K562 (cell line): ENCODE measurements around the gene DUSP5. TPM values are rescaled to one million over a fixed set of nuclear protein-coding genes. Genes with fewer than 3 reads are reported as not detected.

Experiments
- ARID1B ChIP-seq: fragments of 450-650 bp; IDR thresholded peaks from 2 replicates; pipeline ENCODE4 v1.6.1; 2016; ENCODE audit warnings: antibody characterized with exemption, mild to moderate bottlenecking, inconsistent platforms
- ARNT ChIP-seq, 2 experiments: fragments of 450-650 bp; IDR thresholded peaks; 2 replicates each; pipeline ENCODE4 v1.6.1; 2016; ENCODE audit warnings: mild to moderate bottlenecking in 1 of 2
- HNRNPLL ChIP-seq: fragments of 200-400 bp; formaldehyde crosslinking; IDR thresholded peaks from 2 replicates; pipeline ENCODE4 v1.6.1; 2017; ENCODE audit warnings: low read length, low read depth, mild to moderate bottlenecking; ENCODE audit not compliant: poor library complexity, severe bottlenecking
- HNRNPUL1 ChIP-seq: fragments of 200-400 bp; formaldehyde crosslinking; IDR thresholded peaks from 2 replicates; pipeline ENCODE4 v1.6.1; 2017; ENCODE audit warnings: low read length
- ILF3 ChIP-seq: fragments of 450-650 bp; IDR thresholded peaks from 2 replicates; pipeline ENCODE4 v1.6.1; 2018; ENCODE audit warnings: antibody characterized with exemption, mild to moderate bottlenecking, moderate library complexity, borderline replicate concordance
- MCM3 ChIP-seq: fragments of 450-650 bp; IDR thresholded peaks from 2 replicates; pipeline ENCODE4 v1.6.1; 2016
- MTA3 ChIP-seq: fragments of 450-650 bp; formaldehyde crosslinking; IDR thresholded peaks from 2 replicates; pipeline ENCODE4 v1.6.1; 2017; ENCODE audit warnings: mild to moderate bottlenecking, borderline replicate concordance
- PRPF4 ChIP-seq: fragments of 200-400 bp; formaldehyde crosslinking; IDR thresholded peaks from one replicate; pipeline ENCODE4 v1.6.1; 2017; ENCODE audit warnings: low read length, low read depth, mild to moderate bottlenecking; ENCODE audit not compliant: insufficient read depth, poor library complexity, severe bottlenecking
- RB1 ChIP-seq: fragments of 450-650 bp; IDR thresholded peaks from 2 replicates; pipeline ENCODE4 v1.6.1; 2017; ENCODE audit warnings: low read depth, mild to moderate bottlenecking
- RBM34 ChIP-seq: fragments of 200-400 bp; formaldehyde crosslinking; IDR thresholded peaks from 2 replicates; pipeline ENCODE4 v1.6.1; 2018; ENCODE audit warnings: low read length, borderline replicate concordance; ENCODE audit not compliant: insufficient read depth
- RHOXF2B ChIP-seq: fragments of 250-450 bp; sonication (Bioruptor Pico); conservative IDR thresholded peaks from 2 replicates; pipeline ENCODE4 v1.5.1; 2021
- SFPQ ChIP-seq: fragments of 200-400 bp; formaldehyde crosslinking; IDR thresholded peaks from 2 replicates; pipeline ENCODE4 v1.6.1; 2017; ENCODE audit warnings: mild to moderate bottlenecking, low read depth, low read length, moderate library complexity
- SMAD2 ChIP-seq: fragments of 150-350 bp; IDR thresholded peaks from 2 replicates; pipeline ENCODE4 v1.6.1; 2014; ENCODE audit warnings: low read depth, mild to moderate bottlenecking, low read length
- ZNF146 ChIP-seq: IDR thresholded peaks from one replicate; pipeline ENCODE4 v1.6.1; 2018; ENCODE audit warnings: missing compliant biosample characterization; ENCODE audit not compliant: unreplicated experiment
- polyA plus RNA-seq, 8 experiments: library from polyadenylated mRNA; depleted of rRNA in 4 of 8; stranded (reverse) in 5 of 8; unstranded in 3 of 8; fragments of >200 nt; fragmentation: Nextera tagmentation in 2 of 8; fragmentation: Illumina TruSeq in 1 of 8; extraction: Ambion mirVana in 2 of 8; extraction: Trizol in 1 of 8; gene quantifications; 2 replicates each; pipeline versions ENCODE4 v1.2.1 to v1.2.3, GENCODE V29; 2011 to 2014; ENCODE audit warnings: inconsistent platforms in 1 of 8, missing spikeins in 1 of 8
- total RNA-seq, 7 experiments: library from RNA; depleted of rRNA in 6 of 7; stranded (reverse); fragments of >200 nt in 6 of 7; fragmentation: Illumina TruSeq in 2 of 7; extraction: Trizol in 2 of 7; gene quantifications; 2 replicates each; pipeline versions ENCODE4 v1.2.1 to v1.2.3, GENCODE V29; 2011 to 2021; ENCODE audit warnings: low replicate concordance in 1 of 7
- TF ChIP-seq, protein P1 (sequence below): sonication (generic); formaldehyde crosslinking; IDR thresholded peaks from 2 replicates; pipeline ENCODE4 v1.8.0; 2022; ENCODE audit warnings: mild to moderate bottlenecking, missing genetic modification reagents
- TF ChIP-seq, protein P2 (sequence below): fragments of 250-450 bp; sonication (Bioruptor Pico); IDR thresholded peaks from 2 replicates; pipeline ENCODE4 v1.5.0; 2020; ENCODE audit warnings: mild to moderate bottlenecking, borderline replicate concordance

DUSP5 gene
- total and polyA plus RNA-seq, 9 of the 15 experiments (the other 6 are each of a cell fraction or from before 2014, with no cell fraction given), result 0.49 to 3.4 (median 2.0) TPM

DNA sequence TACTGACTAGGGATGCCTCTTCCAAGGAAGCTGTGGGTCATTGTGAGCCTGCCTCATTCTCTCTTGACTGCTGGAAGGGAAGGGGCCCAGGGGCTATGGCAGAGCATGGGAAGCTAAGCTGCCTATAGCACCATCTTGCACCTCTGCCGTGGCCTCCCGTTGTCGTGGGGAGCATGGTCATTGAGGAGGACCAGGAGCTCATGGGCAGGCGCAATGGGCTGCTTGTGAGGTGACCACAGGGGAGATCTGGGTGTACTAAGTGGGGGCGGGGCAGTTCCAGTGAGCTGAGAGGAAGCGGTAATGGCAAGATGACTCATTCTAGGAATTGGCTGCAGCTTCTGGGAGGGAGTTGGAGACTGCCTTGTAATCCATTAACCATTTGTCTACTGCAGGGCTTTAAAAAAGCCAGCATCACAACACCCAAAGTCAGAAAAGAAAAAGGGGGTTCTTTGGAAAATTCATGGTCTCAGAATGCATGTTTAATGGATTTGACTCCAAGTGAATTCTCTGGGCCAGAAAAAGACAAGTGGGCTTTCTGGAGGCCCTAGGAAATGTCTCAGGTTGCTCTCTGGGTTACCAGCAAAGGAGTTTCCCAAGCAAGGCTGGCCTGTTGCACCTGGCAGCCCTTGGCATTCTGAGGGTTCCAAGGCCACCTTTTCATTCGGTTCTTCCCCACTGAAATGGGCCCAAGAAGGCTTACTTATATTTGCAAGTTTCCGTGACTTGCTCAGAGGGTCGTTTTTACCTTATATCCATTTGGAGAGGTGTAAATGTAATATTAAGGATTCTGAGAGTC, 3.6 kb downstream of the DUSP5 start (continued):
- TF ChIP-seq RBM34, result no peak
- TF ChIP-seq MTA3, result 0 out of 2 replicates have a peak, but pooled peaks have one; percentile 48
- TF ChIP-seq ZNF146 (CRISPR knock-in tag), result no peak
- TF ChIP-seq HNRNPUL1, result no peak
- no peak for TF ChIP-seq PRPF4
- no peak for TF ChIP-seq SFPQ
- no peak for TF ChIP-seq SMAD2
- no peak for TF ChIP-seq ILF3
- no peak for TF ChIP-seq MCM3
- TF ChIP-seq, protein P1, sequence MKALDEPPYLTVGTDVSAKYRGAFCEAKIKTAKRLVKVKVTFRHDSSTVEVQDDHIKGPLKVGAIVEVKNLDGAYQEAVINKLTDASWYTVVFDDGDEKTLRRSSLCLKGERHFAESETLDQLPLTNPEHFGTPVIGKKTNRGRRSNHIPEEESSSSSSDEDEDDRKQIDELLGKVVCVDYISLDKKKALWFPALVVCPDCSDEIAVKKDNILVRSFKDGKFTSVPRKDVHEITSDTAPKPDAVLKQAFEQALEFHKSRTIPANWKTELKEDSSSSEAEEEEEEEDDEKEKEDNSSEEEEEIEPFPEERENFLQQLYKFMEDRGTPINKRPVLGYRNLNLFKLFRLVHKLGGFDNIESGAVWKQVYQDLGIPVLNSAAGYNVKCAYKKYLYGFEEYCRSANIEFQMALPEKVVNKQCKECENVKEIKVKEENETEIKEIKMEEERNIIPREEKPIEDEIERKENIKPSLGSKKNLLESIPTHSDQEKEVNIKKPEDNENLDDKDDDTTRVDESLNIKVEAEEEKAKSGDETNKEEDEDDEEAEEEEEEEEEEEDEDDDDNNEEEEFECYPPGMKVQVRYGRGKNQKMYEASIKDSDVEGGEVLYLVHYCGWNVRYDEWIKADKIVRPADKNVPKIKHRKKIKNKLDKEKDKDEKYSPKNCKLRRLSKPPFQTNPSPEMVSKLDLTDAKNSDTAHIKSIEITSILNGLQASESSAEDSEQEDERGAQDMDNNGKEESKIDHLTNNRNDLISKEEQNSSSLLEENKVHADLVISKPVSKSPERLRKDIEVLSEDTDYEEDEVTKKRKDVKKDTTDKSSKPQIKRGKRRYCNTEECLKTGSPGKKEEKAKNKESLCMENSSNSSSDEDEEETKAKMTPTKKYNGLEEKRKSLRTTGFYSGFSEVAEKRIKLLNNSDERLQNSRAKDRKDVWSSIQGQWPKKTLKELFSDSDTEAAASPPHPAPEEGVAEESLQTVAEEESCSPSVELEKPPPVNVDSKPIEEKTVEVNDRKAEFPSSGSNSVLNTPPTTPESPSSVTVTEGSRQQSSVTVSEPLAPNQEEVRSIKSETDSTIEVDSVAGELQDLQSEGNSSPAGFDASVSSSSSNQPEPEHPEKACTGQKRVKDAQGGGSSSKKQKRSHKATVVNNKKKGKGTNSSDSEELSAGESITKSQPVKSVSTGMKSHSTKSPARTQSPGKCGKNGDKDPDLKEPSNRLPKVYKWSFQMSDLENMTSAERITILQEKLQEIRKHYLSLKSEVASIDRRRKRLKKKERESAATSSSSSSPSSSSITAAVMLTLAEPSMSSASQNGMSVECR (CRISPR knock-in tag), result no peak
- TF ChIP-seq RHOXF2B (CRISPR knock-in tag), result no peak
- no peak for TF ChIP-seq RB1
- peak; percentile 72 for TF ChIP-seq ARID1B
- TF ChIP-seq, protein P2, sequence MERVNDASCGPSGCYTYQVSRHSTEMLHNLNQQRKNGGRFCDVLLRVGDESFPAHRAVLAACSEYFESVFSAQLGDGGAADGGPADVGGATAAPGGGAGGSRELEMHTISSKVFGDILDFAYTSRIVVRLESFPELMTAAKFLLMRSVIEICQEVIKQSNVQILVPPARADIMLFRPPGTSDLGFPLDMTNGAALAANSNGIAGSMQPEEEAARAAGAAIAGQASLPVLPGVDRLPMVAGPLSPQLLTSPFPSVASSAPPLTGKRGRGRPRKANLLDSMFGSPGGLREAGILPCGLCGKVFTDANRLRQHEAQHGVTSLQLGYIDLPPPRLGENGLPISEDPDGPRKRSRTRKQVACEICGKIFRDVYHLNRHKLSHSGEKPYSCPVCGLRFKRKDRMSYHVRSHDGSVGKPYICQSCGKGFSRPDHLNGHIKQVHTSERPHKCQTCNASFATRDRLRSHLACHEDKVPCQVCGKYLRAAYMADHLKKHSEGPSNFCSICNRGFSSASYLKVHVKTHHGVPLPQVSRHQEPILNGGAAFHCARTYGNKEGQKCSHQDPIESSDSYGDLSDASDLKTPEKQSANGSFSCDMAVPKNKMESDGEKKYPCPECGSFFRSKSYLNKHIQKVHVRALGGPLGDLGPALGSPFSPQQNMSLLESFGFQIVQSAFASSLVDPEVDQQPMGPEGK (CRISPR knock-in tag), result no peak
- peak in 1 of 2 experiments; percentile 48; a peak in 1 of 4 replicates for TF ChIP-seq ARNT (IDR thresholded peaks at IDR 0.05)
- no peak for TF ChIP-seq HNRNPLL
